PC-3 (cell line): ENCODE data around the gene SH2D1A. TPM values are rescaled to one million over a fixed set of nuclear protein-coding genes. Genes with fewer than 3 reads are reported as not detected.

Experiments
- ATAC-seq: fragments of 200-7000 bp; cut with Tn5 transposase; 2 replicates; pipeline ENCODE4 v1.9.1; 2020; ENCODE audit warnings: mild to moderate bottlenecking, moderate library complexity
- BruUV-seq: library from RNA; stranded (reverse); fragments of 400-500 nt; replicated peaks from 2 replicates; lab custom pipeline; 2021; lab: Mats Ljungman, UMichigan
- CTCF ChIA-PET: fragments of 300-600 bp; sonication (Branson Sonifier 250); formaldehyde crosslinking; loops from one replicate; lab custom pipeline; 2022; ENCODE audit warnings: antibody characterized with exemption; lab: Charles Lee
- POLR2A ChIA-PET: fragments of 300-600 bp; sonication (Branson Sonifier 250); formaldehyde crosslinking; loops from one replicate; lab custom pipeline; 2022; ENCODE audit warnings: antibody characterized with exemption; ENCODE audit not compliant: unreplicated experiment; lab: Charles Lee
- DNase-seq: peaks from one replicate; pipeline ENCODE4 v3.0.0-alpha.2; 2015
- H2AFZ ChIP-seq: fragments of 300-600 bp; sonication (generic); 2 replicates; pipeline ENCODE4 v1.6.0; 2016; ENCODE audit warnings: antibody characterized with exemption, low read length
- H3F3A ChIP-seq: fragments of 300-600 bp; sonication (generic); one replicate; pipeline ENCODE4 v1.6.0; 2017; ENCODE audit warnings: antibody characterized with exemption, low read length, control low read depth, mild to moderate bottlenecking; ENCODE audit not compliant: unreplicated experiment
- H3K27ac ChIP-seq: fragments of 300-600 bp; sonication (generic); 2 replicates; pipeline ENCODE4 v1.5.1; 2016; ENCODE audit warnings: mild to moderate bottlenecking, low read length
- H3K27me3 ChIP-seq: fragments of 300-600 bp; sonication (generic); 2 replicates; pipeline ENCODE4 v1.6.1; 2016; ENCODE audit warnings: low read length, mixed read lengths
- H3K36me3 ChIP-seq: fragments of 300-600 bp; sonication (generic); 2 replicates; pipeline ENCODE4 v1.6.1; 2016; ENCODE audit warnings: low read depth, mixed run types, low read length, mixed read lengths
- H3K4me1 ChIP-seq: fragments of 300-600 bp; sonication (generic); 2 replicates; pipeline ENCODE4 v1.5.1; 2016; ENCODE audit warnings: low read length; ENCODE audit not compliant: insufficient read depth
- H3K4me2 ChIP-seq: fragments of 300-600 bp; sonication (generic); 2 replicates; pipeline ENCODE4 v1.6.0; 2016; ENCODE audit warnings: low read length
- H3K4me3 ChIP-seq: fragments of 300-600 bp; sonication (generic); 2 replicates; pipeline ENCODE4 v1.5.1; 2016; ENCODE audit warnings: mild to moderate bottlenecking, low read length, mixed read lengths
- H3K79me2 ChIP-seq: fragments of 300-600 bp; sonication (generic); 2 replicates; pipeline ENCODE4 v1.6.1; 2017; ENCODE audit warnings: low read length, mixed read lengths
- H3K9ac ChIP-seq: fragments of 300-600 bp; sonication (generic); 2 replicates; pipeline ENCODE4 v1.6.0; 2016; ENCODE audit warnings: mild to moderate bottlenecking, low read length
- H3K9me2 ChIP-seq: fragments of 300-600 bp; sonication (generic); replicated peaks from 2 replicates; pipeline ENCODE4 v1.6.1; 2016; ENCODE audit warnings: mixed run types, low read length, mixed read lengths
- H3K9me3 ChIP-seq: fragments of 300-600 bp; sonication (generic); 2 replicates; pipeline ENCODE4 v1.6.1; 2016; ENCODE audit warnings: low read length, mixed read lengths
- H4K20me1 ChIP-seq: fragments of 300-600 bp; sonication (generic); 2 replicates; pipeline ENCODE4 v1.6.1; 2016; ENCODE audit warnings: low read length, mixed read lengths
- EZH2 ChIP-seq: fragments of 300-600 bp; sonication (generic); IDR thresholded peaks from one replicate; pipeline ENCODE4 v1.6.1; 2017; ENCODE audit warnings: antibody characterized with exemption, mild to moderate bottlenecking, low read length; ENCODE audit not compliant: unreplicated experiment
- EZH2phosphoT487 ChIP-seq: fragments of 300-600 bp; sonication (generic); IDR thresholded peaks from 2 replicates; pipeline ENCODE4 v1.6.1; 2018; ENCODE audit warnings: mild to moderate bottlenecking, antibody characterized with exemption, low read length, borderline replicate concordance
- intact Hi-C: fragments of 100-400 bp; cut with micrococcal nuclease; formaldehyde crosslinking; loops from 2 replicates; pipeline ENCODE4 v1.9.0; 2023
- total RNA-seq: library from RNA; depleted of rRNA; stranded (reverse); fragments of >200 nt; gene quantifications from 2 replicates; pipeline ENCODE4 v1.2.3, GENCODE V29; 2014
- TF ChIP-seq, protein P1 (sequence below): fragments of 300-600 bp; sonication (generic); conservative IDR thresholded peaks from 2 replicates; pipeline ENCODE4 v1.5.1; 2017; ENCODE audit warnings: antibody characterized with exemption, low read depth, mild to moderate bottlenecking, low read length

SH2D1A gene
- total RNA-seq, 1 experiment from 2014 or later, result not detected

GRCh38 chrX:124335598-124335997 is 10.8 kb upstream of the SH2D1A start:
- POLR2A ChIA-PET, result no interaction called here
- no peak overlapping the region for H3K4me2 ChIP-seq
- H3K4me1 ChIP-seq, result no peaks in the 10 kb centered on the region
- no peak overlapping the region for H3K4me3 ChIP-seq
- H3K9me3 ChIP-seq, result no peaks in the 10 kb centered on the region
- BruUV-seq, result no TSS peak
- H3K9me2 ChIP-seq, result no peaks in the 10 kb centered on the region
- no peaks in the 10 kb centered on the region for H3F3A ChIP-seq
- ATAC-seq, result no peak
- H3K36me3 ChIP-seq, result no peaks in the 10 kb centered on the region
- H3K79me2 ChIP-seq, result no peaks in the 10 kb centered on the region
- no peak for TF ChIP-seq EZH2
- TF ChIP-seq, protein P1, sequence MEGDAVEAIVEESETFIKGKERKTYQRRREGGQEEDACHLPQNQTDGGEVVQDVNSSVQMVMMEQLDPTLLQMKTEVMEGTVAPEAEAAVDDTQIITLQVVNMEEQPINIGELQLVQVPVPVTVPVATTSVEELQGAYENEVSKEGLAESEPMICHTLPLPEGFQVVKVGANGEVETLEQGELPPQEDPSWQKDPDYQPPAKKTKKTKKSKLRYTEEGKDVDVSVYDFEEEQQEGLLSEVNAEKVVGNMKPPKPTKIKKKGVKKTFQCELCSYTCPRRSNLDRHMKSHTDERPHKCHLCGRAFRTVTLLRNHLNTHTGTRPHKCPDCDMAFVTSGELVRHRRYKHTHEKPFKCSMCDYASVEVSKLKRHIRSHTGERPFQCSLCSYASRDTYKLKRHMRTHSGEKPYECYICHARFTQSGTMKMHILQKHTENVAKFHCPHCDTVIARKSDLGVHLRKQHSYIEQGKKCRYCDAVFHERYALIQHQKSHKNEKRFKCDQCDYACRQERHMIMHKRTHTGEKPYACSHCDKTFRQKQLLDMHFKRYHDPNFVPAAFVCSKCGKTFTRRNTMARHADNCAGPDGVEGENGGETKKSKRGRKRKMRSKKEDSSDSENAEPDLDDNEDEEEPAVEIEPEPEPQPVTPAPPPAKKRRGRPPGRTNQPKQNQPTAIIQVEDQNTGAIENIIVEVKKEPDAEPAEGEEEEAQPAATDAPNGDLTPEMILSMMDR, result no peak
- TF ChIP-seq EZH2phosphoT487, result no peak
- DNase-seq, result no peak
- intact Hi-C loops, result no loop called here
- no peak overlapping the region for H2AFZ ChIP-seq
- H3K9ac ChIP-seq, result no peak overlapping the region
- no peak overlapping the region for H3K27ac ChIP-seq
- H3K27me3 ChIP-seq, result no peaks in the 10 kb centered on the region
- CTCF ChIA-PET, result no interaction called here
- no peaks in the 10 kb centered on the region for H4K20me1 ChIP-seq

DNA sequence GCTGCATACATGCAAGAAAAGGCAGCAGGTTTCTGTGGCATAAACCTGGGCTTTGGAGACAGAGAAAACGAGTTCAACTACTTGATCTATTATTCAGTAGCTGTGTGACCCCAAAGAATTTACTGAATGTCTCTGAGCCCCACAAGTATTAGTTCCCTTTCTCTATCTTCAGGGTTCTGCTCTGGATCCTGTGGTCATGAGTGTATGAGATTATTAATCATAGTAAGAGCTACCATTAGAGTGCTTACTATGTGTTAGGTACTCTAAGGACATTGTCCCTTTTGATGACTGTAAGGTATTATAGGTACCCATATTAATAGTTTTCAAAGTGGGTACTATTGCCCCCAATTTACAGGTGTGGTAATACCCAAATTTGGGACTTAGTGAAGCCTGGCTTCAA is 8.4 kb upstream of the SH2D1A start:
- Histone ChIP-seq H4K20me1 (no peaks in the 10 kb centered on the region), H3K27me3 (no peaks in the 10 kb centered on the region), H3K36me3 (no peaks in the 10 kb centered on the region), H3K4me1 (no peaks in the 10 kb centered on the region), H3K4me2 (no peak overlapping the region), H2AFZ (no peak overlapping the region), H3K27ac (no peak overlapping the region), H3K9ac (no peak overlapping the region), H3K9me2 (no peaks in the 10 kb centered on the region), H3K4me3 (no peak overlapping the region), H3K79me2 (no peaks in the 10 kb centered on the region), H3K9me3 (no peaks in the 10 kb centered on the region), H3F3A (no peaks in the 10 kb centered on the region)
- DNase-seq, result no peak
- CTCF ChIA-PET, result no interaction called here
- no peak for ATAC-seq
- intact Hi-C loops, result no loop called here
- no TSS peak for BruUV-seq
- POLR2A ChIA-PET, result no interaction called here
- TF ChIP-seq EZH2phosphoT487 (no peak), EZH2 (no peak)
- TF ChIP-seq, protein P1, result no peak

- H3K4me1 ChIP-seq, result no peaks in the 10 kb centered on the region
- H3K79me2 ChIP-seq, result no peaks in the 10 kb centered on the region
- no TSS peak for BruUV-seq
- ChIA-PET CTCF (no interaction called here), POLR2A (no interaction called here)
- no peak for DNase-seq
- intact Hi-C loops, result no loop called here
- TF ChIP-seq EZH2phosphoT487, result no peak
- no peak for TF ChIP-seq EZH2
- TF ChIP-seq, protein P1, result no peak
- H4K20me1 ChIP-seq, result no peaks in the 10 kb centered on the region
- ATAC-seq, result no peak
- H3K27me3 ChIP-seq, result no peaks in the 10 kb centered on the region
- no peaks in the 10 kb centered on the region for H3K9me2 ChIP-seq
- no peak overlapping the region for H3K9ac ChIP-seq
- H3K4me2 ChIP-seq, result no peak overlapping the region
- no peak overlapping the region for H3K4me3 ChIP-seq
- H3F3A ChIP-seq, result no peaks in the 10 kb centered on the region
- no peak overlapping the region for H2AFZ ChIP-seq
- no peak overlapping the region for H3K27ac ChIP-seq
- no peaks in the 10 kb centered on the region for H3K9me3 ChIP-seq
- no peaks in the 10 kb centered on the region for H3K36me3 ChIP-seq
Measured at GRCh38 chrX:124338733-124339514, 7.4 kb upstream of the SH2D1A start.
